ENCODE data around the gene RAB4A.

The RAB4A gene

GRCh38 chr1:229270547-229271447, at the start of gene RAB4A:
RAB4A (plus strand) TSS chr1:229271111; CDS start chr1:229271340, 229 bp downstream.
- in situ Hi-C loops (cut with HindIII; ENCODE audit: low sequenced_read_pairs) = loop anchor here (25.0 kb wide), 1 partner anchor 217 kb away; no protein-coding TSS in a partner anchor

GRCh38 chr1:229222081-229222480, 48.8 kb upstream of the RAB4A start:
- in situ Hi-C loops (cut with HindIII; ENCODE audit: low sequenced_read_pairs) = no loop called here

GRCh38 chr1:229223498-229223897, 47.4 kb upstream of the RAB4A start:
- in situ Hi-C loops (cut with HindIII; ENCODE audit: low sequenced_read_pairs) = no loop called here

GRCh38 chr1:229224308-229224707, 46.6 kb upstream of the RAB4A start:
- in situ Hi-C loops (cut with HindIII; ENCODE audit: low sequenced_read_pairs) = no loop called here

- in situ Hi-C loops (cut with HindIII; ENCODE audit: low sequenced_read_pairs) = no loop called here
These were observed 45.6 kb upstream of the RAB4A start for GRCh38 chr1:229225331-229225782.

- in situ Hi-C loops (cut with HindIII; ENCODE audit: low sequenced_read_pairs) = no loop called here
These were observed 44.1 kb upstream of the RAB4A start for GRCh38 chr1:229226796-229227195.

- in situ Hi-C loops (cut with HindIII; ENCODE audit: low sequenced_read_pairs) = no loop called here
These were observed 43.5 kb upstream of the RAB4A start for GRCh38 chr1:229227298-229227919.

GRCh38 chr1:229228522-229228921, 42.4 kb upstream of the RAB4A start:
- in situ Hi-C loops (cut with HindIII; ENCODE audit: low sequenced_read_pairs) = no loop called here

GRCh38 chr1:229229137-229229720, 41.7 kb upstream of the RAB4A start:
- in situ Hi-C loops (cut with HindIII; ENCODE audit: low sequenced_read_pairs) = no loop called here

- in situ Hi-C loops (cut with HindIII; ENCODE audit: low sequenced_read_pairs) = no loop called here
These were observed 41.2 kb upstream of the RAB4A start for GRCh38 chr1:229229721-229230139.

- in situ Hi-C loops (cut with HindIII; ENCODE audit: low sequenced_read_pairs) = no loop called here
These were observed 40.6 kb upstream of the RAB4A start for GRCh38 chr1:229230140-229230892.

GRCh38 chr1:229230893-229231753, 39.8 kb upstream of the RAB4A start:
- in situ Hi-C loops (cut with HindIII; ENCODE audit: low sequenced_read_pairs) = no loop called here

GRCh38 chr1:229231754-229232119, 39.2 kb upstream of the RAB4A start:
- in situ Hi-C loops (cut with HindIII; ENCODE audit: low sequenced_read_pairs) = no loop called here

GRCh38 chr1:229234870-229235472, 35.9 kb upstream of the RAB4A start:
- in situ Hi-C loops (cut with HindIII; ENCODE audit: low sequenced_read_pairs) = no loop called here

GRCh38 chr1:229237320-229237719, 33.6 kb upstream of the RAB4A start:
- in situ Hi-C loops (cut with HindIII; ENCODE audit: low sequenced_read_pairs) = no loop called here

GRCh38 chr1:229238231-229238630, 32.7 kb upstream of the RAB4A start:
- in situ Hi-C loops (cut with HindIII; ENCODE audit: low sequenced_read_pairs) = no loop called here

- in situ Hi-C loops (cut with HindIII; ENCODE audit: low sequenced_read_pairs) = no loop called here
These were observed 32.1 kb upstream of the RAB4A start for GRCh38 chr1:229238674-229239415.

- in situ Hi-C loops (cut with HindIII; ENCODE audit: low sequenced_read_pairs) = no loop called here
These were observed 30.4 kb upstream of the RAB4A start for GRCh38 chr1:229240532-229240931.

GRCh38 chr1:229241390-229241789, 29.5 kb upstream of the RAB4A start:
- in situ Hi-C loops (cut with HindIII; ENCODE audit: low sequenced_read_pairs) = no loop called here
